ENCODE measurements around the gene UQCR10. TPM values are rescaled to one million over a fixed set of nuclear protein-coding genes. Genes with fewer than 3 reads are reported as not detected.

The UQCR10 gene
- polyA plus RNA-seq, 2 of the 4 experiments (the other 2 are of a cell fraction): 115 to 171 TPM

GRCh38 chr22:29739346-29739875 lies 27.8 kb upstream of the UQCR10 start:
- Histone ChIP-seq H3K27ac (no peak overlapping the region), H3K4me3 (no peak overlapping the region), H3K4me1 (no peaks in the 10 kb centered on the region), H3K4me2 (no peak overlapping the region), H3K9me3 (no peaks in the 10 kb centered on the region)
- FAIRE-seq (no peak), DNase-seq (ENCODE audit: low read depth in 1 of 2, low spot score in 1 of 2) (no peak), ATAC-seq (no peak)
- ChIA-PET POLR2A (no interaction called here), CTCF (interaction anchor here (0.6 to 1.7 kb wide), 9 partner anchors 10 to 268 kb away, joined by 3 to 5 read pairs (median 3); no protein-coding TSS in a partner anchor)
- TF ChIP-seq JUN (IDR thresholded peaks at IDR 0.05) (no peak), GATA3 (IDR thresholded peaks at IDR 0.05; ENCODE audit: borderline replicate concordance) (no peak), CHD2 (IDR thresholded peaks at IDR 0.05; ENCODE audit: low read length, partially characterized antibody) (no peak), ZSCAN20 (CRISPR knock-in tag; IDR thresholded peaks at IDR 0.05) (no peak), CEBPB (IDR thresholded peaks at IDR 0.05) (no peak), ZFP36 (IDR thresholded peaks at IDR 0.05; ENCODE audit: borderline replicate concordance, partially characterized antibody) (no peak), HDAC2 (IDR thresholded peaks at IDR 0.05) (no peak), RCOR1 (IDR thresholded peaks at IDR 0.05; ENCODE audit: low read depth, low read length) (no peak), ATOH8 (CRISPR knock-in tag; IDR thresholded peaks at IDR 0.05; ENCODE audit: low read depth) (no peak), HOXA7 (CRISPR knock-in tag; IDR thresholded peaks at IDR 0.05) (no peak), RAD21 (conservative IDR thresholded peaks at IDR 0.05 in 1 of 2, IDR thresholded peaks at IDR 0.05 in 1 of 2) (no peak), PHF8 (IDR thresholded peaks at IDR 0.05; ENCODE audit: borderline replicate concordance, low read depth) (no peak), FOSL2 (IDR thresholded peaks at IDR 0.05) (no peak), FOSL2 (CRISPR knock-in tag; IDR thresholded peaks at IDR 0.05) (no peak), MAX (IDR thresholded peaks at IDR 0.05) (no peak), NPAS2 (CRISPR knock-in tag; IDR thresholded peaks at IDR 0.05; ENCODE audit: borderline replicate concordance) (no peak), ZC3H11A (IDR thresholded peaks at IDR 0.05) (no peak), POLR2A (IDR thresholded peaks at IDR 0.05; ENCODE audit: low read length) (no peak), REST (IDR thresholded peaks at IDR 0.05) (no peak), HES2 (IDR thresholded peaks at IDR 0.05) (no peak)
- WGBS (ENCODE audit: missing lambda C conversion rate): 85% methylated on average over 11 of the region's 17 CpGs

GRCh38 chr22:29740216-29740615 lies 27.0 kb upstream of the UQCR10 start:
- ChIA-PET CTCF (interaction anchor here (1.1 to 1.6 kb wide), 4 partner anchors 9 to 35 kb away, joined by 3 to 5 read pairs (median 3); no protein-coding TSS in a partner anchor), POLR2A (no interaction called here)
- WGBS (ENCODE audit: missing lambda C conversion rate): 92% methylated on average over 4 of the region's 5 CpGs
- Histone ChIP-seq H3K4me3 (no peak overlapping the region), H3K4me2 (no peak overlapping the region), H3K9me3 (no peaks in the 10 kb centered on the region), H3K4me1 (no peaks in the 10 kb centered on the region), H3K27ac (no peak overlapping the region)
- DNase-seq (ENCODE audit: low read depth in 1 of 2, low spot score in 1 of 2) (no peak), FAIRE-seq (no peak), ATAC-seq (no peak)
- TF ChIP-seq ATOH8 (CRISPR knock-in tag; IDR thresholded peaks at IDR 0.05; ENCODE audit: low read depth): no peak
- no peak for TF ChIP-seq KDM5A (IDR thresholded peaks at IDR 0.05)
- no peak for TF ChIP-seq GATA3 (IDR thresholded peaks at IDR 0.05; ENCODE audit: borderline replicate concordance)
- TF ChIP-seq MAX (IDR thresholded peaks at IDR 0.05): no peak
- TF ChIP-seq EP300 (IDR thresholded peaks at IDR 0.05): no peak
- no peak for TF ChIP-seq RFX5 (IDR thresholded peaks at IDR 0.05)
- TF ChIP-seq BCL3 (IDR thresholded peaks at IDR 0.05): no peak
- TF ChIP-seq FOXS1 (CRISPR knock-in tag; IDR thresholded peaks at IDR 0.05): no peak
- no peak for TF ChIP-seq CHD4 (IDR thresholded peaks at IDR 0.05; ENCODE audit: borderline replicate concordance)
- no peak for TF ChIP-seq ELK1 (IDR thresholded peaks at IDR 0.05; ENCODE audit: low read depth, low read length)
- TF ChIP-seq TP53 (CRISPR knock-in tag; IDR thresholded peaks at IDR 0.05): no peak
- TF ChIP-seq NR3C1 (IDR thresholded peaks at IDR 0.05): no peak
- TF ChIP-seq ZFP36 (IDR thresholded peaks at IDR 0.05; ENCODE audit: borderline replicate concordance, partially characterized antibody): no peak
- no peak for TF ChIP-seq MAFK (IDR thresholded peaks at IDR 0.05; ENCODE audit: partially characterized antibody)
- no peak for TF ChIP-seq JUNB (IDR thresholded peaks at IDR 0.05)
